CD14-positive monocyte (primary cell): ENCODE measurements around the gene ZNF488. TPM values are rescaled to one million over a fixed set of nuclear protein-coding genes. Genes with fewer than 3 reads are reported as not detected.
A peak's percentile ranks its signal among the peaks of the same experiment; 100 is the strongest.

Source experiments
- DNase-seq, 3 donors: peaks; one replicate each; pipeline ENCODE4 v3.0.0-alpha.2; 2011 to 2022
- H2AFZ ChIP-seq: 2 replicates; pipeline ENCODE4 v1.6.0; 2012; ENCODE audit warnings: mild to moderate bottlenecking, low read depth, low read length, inconsistent platforms; ENCODE audit not compliant: insufficient read depth, poor library complexity, severe bottlenecking
- H3K27ac ChIP-seq, 2 donors: 1 replicate in 1 of 2; 2 replicates in 1 of 2; pipeline ENCODE4 v1.5.1; 2012 to 2013; ENCODE audit warnings: low read length in 2 of 2, control low read depth in 1 of 2, inconsistent platforms in 1 of 2, low read depth in 1 of 2, mild to moderate bottlenecking in 1 of 2
- H3K27me3 ChIP-seq, 2 donors: one replicate each; pipeline versions ENCODE4 v1.6.0 to v1.6.1; 2011 to 2013; ENCODE audit warnings: low read length in 2 of 2; ENCODE audit not compliant: control insufficient read depth in 2 of 2, insufficient read depth in 2 of 2
- H3K36me3 ChIP-seq, 2 donors: replicated peaks in 1 of 2; 1 replicate in 1 of 2; 2 replicates in 1 of 2; pipeline versions ENCODE4 v1.5.1 to v1.6.1; 2012 to 2013; ENCODE audit warnings: low read length in 2 of 2, control low read depth in 1 of 2, inconsistent platforms in 1 of 2, mild to moderate bottlenecking in 1 of 2; ENCODE audit not compliant: insufficient read depth in 2 of 2, control insufficient read depth in 1 of 2
- H3K4me1 ChIP-seq, 2 donors: 1 replicate in 1 of 2; 2 replicates in 1 of 2; pipeline versions ENCODE4 v1.5.1 to v1.6.1; 2012 to 2013; ENCODE audit warnings: low read length in 2 of 2, control low read depth in 1 of 2, inconsistent platforms in 1 of 2, mild to moderate bottlenecking in 1 of 2, moderate library complexity in 1 of 2; ENCODE audit not compliant: insufficient read depth in 2 of 2, control insufficient read depth in 1 of 2
- H3K4me2 ChIP-seq: replicated peaks from 2 replicates; pipeline ENCODE3; 2012; ENCODE audit warnings: low read length, moderate library complexity, mild to moderate bottlenecking; ENCODE audit not compliant: poor library complexity, severe bottlenecking; ENCODE audit errors: extremely low read depth
- H3K4me3 ChIP-seq, 3 experiments: fragments of 200-600 bp in 1 of 3; sonication (generic) in 1 of 3; replicated peaks in 1 of 3; 1 replicate in 2 of 3; 2 replicates in 1 of 3; pipeline ENCODE4 v1.5.1; 2011 to 2013; ENCODE audit warnings: low read length in 3 of 3, mild to moderate bottlenecking in 3 of 3, control low read depth in 2 of 3, low read depth in 2 of 3, inconsistent platforms in 1 of 3, moderate library complexity in 1 of 3
- H3K79me2 ChIP-seq: 2 replicates; pipeline ENCODE4 v1.6.0; 2012; ENCODE audit warnings: mild to moderate bottlenecking, control low read depth, inconsistent platforms, low read length, moderate library complexity; ENCODE audit not compliant: insufficient read depth
- H3K9ac ChIP-seq: 2 replicates; pipeline ENCODE4 v1.6.0; 2017; ENCODE audit warnings: low read length, mild to moderate bottlenecking; ENCODE audit not compliant: insufficient read depth, poor library complexity, severe bottlenecking
- H3K9me3 ChIP-seq, 2 donors: replicated peaks in 1 of 2; 1 replicate in 1 of 2; 2 replicates in 1 of 2; pipeline versions ENCODE4 v1.5.1 to v1.6.1; 2012 to 2013; ENCODE audit warnings: low read length in 2 of 2, control low read depth in 1 of 2; ENCODE audit not compliant: control insufficient read depth in 1 of 2, insufficient read depth in 1 of 2
- H4K20me1 ChIP-seq: 2 replicates; pipeline ENCODE4 v1.6.0; 2012; ENCODE audit warnings: mild to moderate bottlenecking, low read length, control low read depth, moderate library complexity; ENCODE audit not compliant: insufficient read depth
- H3K27ac Mint-ChIP-seq, 7 donors: one replicate each; pipeline ENCODE4 v1.8.0; 2020; ENCODE audit warnings: mild to moderate bottlenecking in 7 of 7, mixed read lengths in 7 of 7, moderate library complexity in 6 of 7, inconsistent platforms in 2 of 7
- H3K27me3 Mint-ChIP-seq, 3 donors: one replicate each; pipeline ENCODE4 v1.8.0; 2021 to 2022; ENCODE audit warnings: low read depth in 3 of 3, mild to moderate bottlenecking in 3 of 3, mixed read lengths in 3 of 3, moderate library complexity in 3 of 3, inconsistent platforms in 1 of 3
- H3K36me3 Mint-ChIP-seq, 2 donors: one replicate each; pipeline ENCODE4 v1.8.0; 2020; ENCODE audit warnings: mixed read lengths in 2 of 2, inconsistent platforms in 1 of 2, mild to moderate bottlenecking in 1 of 2
- H3K4me1 Mint-ChIP-seq: one replicate; pipeline ENCODE4 v1.8.0; 2020; ENCODE audit warnings: mild to moderate bottlenecking, mixed read lengths
- H3K4me3 Mint-ChIP-seq, 2 donors: one replicate each; pipeline ENCODE4 v1.8.0; 2020; ENCODE audit warnings: mild to moderate bottlenecking in 2 of 2, mixed read lengths in 2 of 2, moderate library complexity in 1 of 2
- H3K9me3 Mint-ChIP-seq, 7 donors: one replicate each; pipeline ENCODE4 v1.8.0; 2020 to 2022; ENCODE audit warnings: mixed read lengths in 7 of 7, mild to moderate bottlenecking in 6 of 7, moderate library complexity in 6 of 7, inconsistent platforms in 2 of 7
- WGBS: methylation state at CpG from one replicate; pipeline ENCODE4 v1.1.5; 2013; ENCODE audit warnings: missing lambda C conversion rate; ENCODE audit not compliant: insufficient coverage; 5-methylcytosine and 5-hydroxymethylcytosine counted together
- intact Hi-C, 2 donors: fragments of 100-400 bp; cut with micrococcal nuclease; formaldehyde crosslinking; loops; one replicate each; pipeline versions ENCODE4 v1.15.0 to v1.15.1; 2023
- polyA plus RNA-seq, 3 donors: library from polyadenylated mRNA; depleted of rRNA in 1 of 3; unstranded in 2 of 3; stranded (reverse) in 1 of 3; fragments of 300-500 nt in 2 of 3; fragments of >200 nt in 1 of 3; fragmentation: Illumina TruSeq in 2 of 3; gene quantifications; 1 replicate in 2 of 3; 2 replicates in 1 of 3; pipeline ENCODE4 v1.2.3, GENCODE V29; 2012 to 2021
- TF ChIP-seq, protein P1 (sequence below): fragments of 200-600 bp; IDR thresholded peaks from one replicate; pipeline ENCODE4 v1.8.0; 2022; ENCODE audit warnings: antibody characterized with exemption, mild to moderate bottlenecking

Gene ZNF488
- polyA plus RNA-seq, 3 donors = not detected

DNA sequence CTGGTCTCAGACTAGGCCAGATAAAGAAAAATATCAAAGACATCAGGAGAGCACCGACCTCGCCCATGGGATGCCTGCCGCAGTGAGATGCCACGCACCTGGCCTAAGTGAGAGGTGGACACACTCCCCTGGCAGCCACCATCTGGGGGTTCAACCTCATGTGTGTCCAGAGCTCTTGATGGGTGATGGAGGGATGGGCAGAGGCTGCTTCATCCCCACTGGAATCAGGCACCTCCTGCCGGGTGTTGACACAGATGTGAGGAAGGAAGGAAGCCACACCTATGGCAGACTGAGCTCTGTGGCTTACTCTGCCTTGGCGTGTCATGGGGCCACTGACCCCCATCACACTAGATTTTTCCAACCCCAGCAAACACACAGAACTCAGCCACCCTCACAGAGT, 11.4 kb downstream of the ZNF488 start:
- Histone ChIP-seq H3K4me3 (no peak overlapping the region), H3K4me2 (no peak overlapping the region), H3K27me3 (peaks cover 6 to 14% of the 10 kb centered on the region in 2 donors), H2AFZ (no peak overlapping the region), H3K27ac (no peak overlapping the region), H3K9me3 (no peaks in the 10 kb centered on the region), H4K20me1 (no peaks in the 10 kb centered on the region), H3K4me1 (no peaks in the 10 kb centered on the region), H3K9ac (no peak overlapping the region), H3K79me2 (no peaks in the 10 kb centered on the region), H3K36me3 (no peaks in the 10 kb centered on the region)
- no peak for DNase-seq
- TF ChIP-seq, protein P1, sequence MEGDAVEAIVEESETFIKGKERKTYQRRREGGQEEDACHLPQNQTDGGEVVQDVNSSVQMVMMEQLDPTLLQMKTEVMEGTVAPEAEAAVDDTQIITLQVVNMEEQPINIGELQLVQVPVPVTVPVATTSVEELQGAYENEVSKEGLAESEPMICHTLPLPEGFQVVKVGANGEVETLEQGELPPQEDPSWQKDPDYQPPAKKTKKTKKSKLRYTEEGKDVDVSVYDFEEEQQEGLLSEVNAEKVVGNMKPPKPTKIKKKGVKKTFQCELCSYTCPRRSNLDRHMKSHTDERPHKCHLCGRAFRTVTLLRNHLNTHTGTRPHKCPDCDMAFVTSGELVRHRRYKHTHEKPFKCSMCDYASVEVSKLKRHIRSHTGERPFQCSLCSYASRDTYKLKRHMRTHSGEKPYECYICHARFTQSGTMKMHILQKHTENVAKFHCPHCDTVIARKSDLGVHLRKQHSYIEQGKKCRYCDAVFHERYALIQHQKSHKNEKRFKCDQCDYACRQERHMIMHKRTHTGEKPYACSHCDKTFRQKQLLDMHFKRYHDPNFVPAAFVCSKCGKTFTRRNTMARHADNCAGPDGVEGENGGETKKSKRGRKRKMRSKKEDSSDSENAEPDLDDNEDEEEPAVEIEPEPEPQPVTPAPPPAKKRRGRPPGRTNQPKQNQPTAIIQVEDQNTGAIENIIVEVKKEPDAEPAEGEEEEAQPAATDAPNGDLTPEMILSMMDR = no peak
- H3K9me3 Mint-ChIP-seq = no peaks in the 10 kb centered on the region
- peaks cover 6% of the 10 kb centered on the region for H3K4me1 Mint-ChIP-seq
- no peak overlapping the region for H3K4me3 Mint-ChIP-seq
- no peaks in the 10 kb centered on the region for H3K36me3 Mint-ChIP-seq
- H3K27ac Mint-ChIP-seq = peak overlapping the region in 1 of 7 donors; percentile 26
- intact Hi-C loops = no loop called here
- H3K27me3 Mint-ChIP-seq = peaks cover 10 to 18% (median 16%) of the 10 kb centered on the region in 3 donors
- 49% methylated on average over 4 of the region's 6 CpGs for WGBS

DNA sequence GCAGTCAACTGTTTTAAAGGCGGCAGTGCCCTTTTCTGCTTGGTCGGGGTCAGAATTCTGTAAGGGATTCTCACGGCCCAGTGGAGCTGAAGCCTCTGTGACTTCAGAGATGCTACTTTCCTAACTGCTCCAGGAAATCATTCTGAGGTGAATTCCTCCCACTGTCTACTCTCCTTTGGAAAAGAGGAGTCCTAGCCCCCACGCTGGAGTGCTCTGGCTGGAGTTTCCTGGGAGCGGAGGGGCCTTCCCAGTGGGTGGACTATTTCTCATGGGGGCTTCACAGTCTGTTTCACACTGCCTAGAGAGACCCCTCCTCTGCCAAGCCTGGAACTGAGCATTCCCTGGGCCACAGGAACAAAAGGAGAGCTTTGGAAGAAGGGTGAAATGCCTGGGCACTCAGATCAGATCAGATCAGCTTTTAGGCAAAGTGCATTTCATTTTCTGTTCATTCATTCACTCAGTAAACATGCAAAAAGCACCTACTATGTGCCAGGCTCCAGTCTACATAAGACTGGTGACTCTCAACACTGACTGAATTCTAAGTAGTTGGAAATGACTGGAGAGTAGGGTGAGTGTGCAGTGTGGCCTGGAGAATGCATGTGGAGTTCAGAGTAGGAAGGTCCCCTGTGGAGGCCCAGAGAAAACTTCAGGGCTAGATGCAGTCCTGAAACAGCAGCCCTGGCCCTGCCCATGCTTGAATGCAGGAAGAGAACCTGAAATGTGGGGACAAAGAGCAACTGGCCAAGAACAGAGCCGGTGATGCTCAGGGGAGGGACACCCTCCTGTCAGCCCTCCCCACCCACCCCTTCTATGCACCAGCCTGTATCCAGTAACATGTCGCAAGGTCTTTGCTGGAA, 12.2 kb downstream of the ZNF488 start:
- H3K4me2 ChIP-seq = no peak overlapping the region
- DNase-seq = no peak
- H3K79me2 ChIP-seq = no peaks in the 10 kb centered on the region
- Mint-ChIP-seq H3K27me3 (peaks cover 5 to 11% (median 10%) of the 10 kb centered on the region in 3 donors), H3K9me3 (no peaks in the 10 kb centered on the region), H3K27ac (no peak overlapping the region), H3K4me1 (peaks cover 6% of the 10 kb centered on the region), H3K36me3 (no peaks in the 10 kb centered on the region), H3K4me3 (no peak overlapping the region)
- H2AFZ ChIP-seq = no peak overlapping the region
- H3K27me3 ChIP-seq = peaks cover under 1 to 5% of the 10 kb centered on the region in 2 donors
- WGBS = 100% methylated on average over 1 of the region's 7 CpGs
- H3K4me3 ChIP-seq = no peak overlapping the region
- H3K9me3 ChIP-seq = no peaks in the 10 kb centered on the region
- no peak overlapping the region for H3K9ac ChIP-seq
- no peaks in the 10 kb centered on the region for H4K20me1 ChIP-seq
- intact Hi-C loops = no loop called here
- no peak overlapping the region for H3K27ac ChIP-seq
- TF ChIP-seq, protein P1 = no peak
- H3K36me3 ChIP-seq = no peaks in the 10 kb centered on the region
- no peaks in the 10 kb centered on the region for H3K4me1 ChIP-seq
